ENCODE measurements around the gene RDH8.

Gene RDH8

GRCh38 chr19:10043286-10043927 lies 30.1 kb downstream of the RDH8 start:
- DNase-seq, result no peak

- no peak for DNase-seq
Measured at GRCh38 chr19:10044390-10044789, 31.1 kb downstream of the RDH8 start.

DNA sequence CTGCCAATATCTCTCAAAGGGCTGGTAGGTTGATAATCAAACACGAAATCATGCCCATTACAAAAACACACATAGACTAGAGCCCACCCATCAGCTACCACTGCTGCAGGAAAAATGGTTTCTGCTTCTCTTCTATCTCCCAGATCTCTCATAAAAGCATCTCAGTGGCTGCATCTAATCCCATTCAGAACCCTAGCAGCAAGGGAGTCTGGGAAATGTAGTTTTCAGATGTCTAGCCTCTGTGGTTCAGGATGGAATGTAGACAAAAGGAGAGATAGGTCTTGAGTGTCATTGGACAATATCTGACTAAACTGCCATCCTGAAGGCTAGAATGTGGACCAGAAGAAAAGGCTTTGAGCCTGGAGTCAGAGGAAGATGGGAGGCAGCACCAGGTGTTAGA lies 32.1 kb downstream of the RDH8 start:
- DNase-seq, result no peak

DNA sequence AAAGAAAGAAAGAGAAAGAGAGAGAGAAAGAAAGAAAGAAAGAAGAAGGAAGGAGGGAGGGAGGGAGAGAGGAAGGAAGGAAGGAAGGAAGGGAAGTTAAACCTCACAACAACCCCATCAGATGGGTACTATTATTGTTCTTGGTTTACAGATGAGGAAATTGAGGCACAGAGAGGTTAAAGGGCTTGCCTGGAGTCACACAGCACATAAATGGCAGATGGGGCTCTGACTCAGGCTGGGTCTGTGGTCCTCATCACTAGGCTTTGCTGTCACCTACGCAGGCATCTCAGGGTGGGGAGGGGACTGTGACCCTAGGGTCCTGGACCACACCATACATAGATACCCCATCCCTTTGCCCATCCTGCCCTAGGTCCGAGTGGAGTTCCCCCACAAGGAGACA lies 36.3 kb downstream of the RDH8 start:
- no peak for DNase-seq

DNA sequence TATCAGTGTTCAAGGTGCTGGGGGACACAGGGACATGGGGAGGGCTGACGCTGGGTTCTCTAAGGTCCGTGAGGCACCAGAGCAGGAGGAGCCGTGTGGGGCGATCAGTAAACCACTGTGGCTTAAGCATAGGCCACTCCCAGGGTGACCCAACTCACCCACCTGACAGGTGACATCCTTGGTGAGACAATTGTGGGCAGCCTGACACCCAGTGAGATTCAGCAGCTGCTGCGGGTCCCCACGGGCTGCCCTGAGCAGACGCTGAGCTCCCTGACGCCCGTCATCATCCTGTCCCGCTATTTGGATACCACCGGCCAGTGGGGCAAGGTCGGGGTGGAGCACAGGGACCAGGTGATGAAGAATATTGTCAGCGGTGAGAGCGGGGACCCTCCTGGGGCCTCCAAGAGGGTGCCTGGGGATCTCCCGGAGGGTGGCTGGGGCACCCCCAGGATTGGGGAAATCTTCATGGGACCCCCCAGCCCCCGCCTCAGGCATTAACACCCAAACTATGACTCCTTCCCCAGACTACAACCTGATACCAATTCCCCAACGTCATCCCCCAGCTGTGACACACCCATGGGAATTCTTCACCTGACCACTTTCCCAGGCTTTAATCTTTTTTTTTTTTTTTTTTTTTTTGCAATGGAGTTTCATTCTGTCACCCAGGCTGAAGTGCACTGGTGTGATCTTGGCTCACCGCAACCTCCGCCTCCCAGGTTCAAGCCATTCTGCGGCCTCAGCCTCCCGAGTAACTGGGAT lies 39.5 kb downstream of the RDH8 start:
- no peak for DNase-seq

DNA sequence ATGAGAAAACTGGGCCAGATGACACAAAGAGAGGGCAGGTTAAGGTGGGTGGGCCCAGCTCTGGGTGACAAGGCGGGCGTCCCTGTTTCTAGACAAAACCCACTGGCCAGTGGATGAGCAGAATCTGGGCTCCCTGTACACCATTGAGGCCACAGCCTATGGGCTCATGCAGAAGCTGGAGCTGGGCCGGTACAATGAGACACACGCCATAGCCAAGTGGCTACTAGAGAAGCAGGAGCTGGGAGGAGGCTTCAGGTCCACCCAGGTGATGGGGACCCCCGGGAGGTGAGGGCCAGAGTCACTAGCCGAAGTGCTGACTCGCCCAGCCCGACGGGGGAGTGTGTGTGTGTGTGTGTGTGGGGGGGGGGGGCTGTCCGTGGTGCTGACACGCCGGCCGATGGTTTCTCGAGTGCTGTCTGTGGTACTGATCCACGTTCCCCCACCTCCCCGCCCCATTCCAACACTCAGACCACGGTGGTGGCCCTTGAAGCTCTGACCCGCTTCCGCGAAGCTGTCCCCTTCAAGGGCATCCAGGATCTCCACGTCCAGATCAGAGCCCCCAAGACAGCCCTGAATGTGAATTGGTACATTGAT lies 48.5 kb downstream of the RDH8 start:
- DNase-seq, result no peak

GRCh38 chr19:10068205-10068604 lies 54.9 kb downstream of the RDH8 start:
- no peak for DNase-seq

- no peak for DNase-seq
Measured at GRCh38 chr19:10069046-10069445, 55.8 kb downstream of the RDH8 start.

- no peak for DNase-seq
Measured at GRCh38 chr19:10070730-10071446, 57.6 kb downstream of the RDH8 start.

Data from activated CD4-positive, CD25-positive, alpha-beta regulatory T cell treated with anti-CD3 and anti-CD28 coated beads, Interleukin-2, amount 50 U/mL, for 72 hours (primary cell).